Gastrocnemius medialis (tissue), 4 donors: ENCODE results near the gene ASTN2.

Source experiments
- POLR2A ChIP-seq, 2 donors: fragments of 450-650 bp; IDR thresholded peaks; one replicate each; pipeline ENCODE4 v1.6.1; 2017; ENCODE audit warnings: antibody characterized with exemption in 2 of 2, mild to moderate bottlenecking in 2 of 2, moderate library complexity in 2 of 2
- TF ChIP-seq, protein P1 (sequence below), 5 experiments: fragments of 450-650 bp in 3 of 5; fragments of 200-600 bp in 2 of 5; sonication (generic) in 2 of 5; IDR thresholded peaks in 4 of 5; conservative IDR thresholded peaks in 1 of 5; 1 replicate in 4 of 5; 2 replicates in 1 of 5; pipeline ENCODE4 v1.5.1; 2016 to 2019; ENCODE audit warnings: antibody characterized with exemption in 5 of 5, mild to moderate bottlenecking in 3 of 5, moderate library complexity in 3 of 5

DNA sequence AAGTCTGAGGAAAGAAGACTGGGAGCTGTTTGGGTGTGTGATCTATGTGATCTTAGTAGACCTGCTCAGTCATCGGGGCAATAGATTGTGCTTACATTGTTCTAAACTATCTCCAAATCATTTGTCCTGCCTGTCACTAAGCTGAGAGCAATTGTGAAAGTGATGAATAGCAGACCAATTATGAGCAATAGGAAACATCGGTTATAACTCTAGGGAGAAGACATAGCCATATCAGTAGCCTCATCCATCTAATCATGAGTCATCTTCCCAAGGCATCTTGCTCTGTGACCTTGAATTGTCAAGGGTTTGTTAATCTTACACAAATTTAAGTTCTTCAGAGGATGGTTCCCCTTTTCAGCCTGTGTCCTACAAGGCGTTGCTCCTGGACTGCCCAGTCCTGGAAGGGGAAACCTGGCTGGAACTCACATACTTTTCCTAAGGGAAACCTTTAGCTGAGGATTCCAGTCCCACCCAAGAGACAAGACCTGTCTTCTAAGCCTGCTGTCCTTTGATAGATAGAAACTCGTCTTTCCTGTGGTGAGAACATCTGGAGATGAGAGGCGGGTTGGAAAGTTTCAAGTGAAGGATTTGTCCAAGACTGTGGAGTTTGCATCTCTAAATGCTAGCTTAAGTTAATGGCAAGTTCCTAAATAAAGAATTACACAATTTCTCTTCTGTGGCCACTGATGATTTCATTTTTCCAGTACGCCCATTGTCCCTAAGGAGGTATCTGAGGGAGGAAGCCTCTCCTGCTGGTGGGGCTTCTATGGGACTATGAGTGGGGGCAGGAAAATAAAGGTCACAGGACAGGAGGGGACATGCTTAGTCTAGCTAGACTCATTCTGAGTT is 781.6 kb downstream of the ASTN2 start:
- TF ChIP-seq, protein P1, sequence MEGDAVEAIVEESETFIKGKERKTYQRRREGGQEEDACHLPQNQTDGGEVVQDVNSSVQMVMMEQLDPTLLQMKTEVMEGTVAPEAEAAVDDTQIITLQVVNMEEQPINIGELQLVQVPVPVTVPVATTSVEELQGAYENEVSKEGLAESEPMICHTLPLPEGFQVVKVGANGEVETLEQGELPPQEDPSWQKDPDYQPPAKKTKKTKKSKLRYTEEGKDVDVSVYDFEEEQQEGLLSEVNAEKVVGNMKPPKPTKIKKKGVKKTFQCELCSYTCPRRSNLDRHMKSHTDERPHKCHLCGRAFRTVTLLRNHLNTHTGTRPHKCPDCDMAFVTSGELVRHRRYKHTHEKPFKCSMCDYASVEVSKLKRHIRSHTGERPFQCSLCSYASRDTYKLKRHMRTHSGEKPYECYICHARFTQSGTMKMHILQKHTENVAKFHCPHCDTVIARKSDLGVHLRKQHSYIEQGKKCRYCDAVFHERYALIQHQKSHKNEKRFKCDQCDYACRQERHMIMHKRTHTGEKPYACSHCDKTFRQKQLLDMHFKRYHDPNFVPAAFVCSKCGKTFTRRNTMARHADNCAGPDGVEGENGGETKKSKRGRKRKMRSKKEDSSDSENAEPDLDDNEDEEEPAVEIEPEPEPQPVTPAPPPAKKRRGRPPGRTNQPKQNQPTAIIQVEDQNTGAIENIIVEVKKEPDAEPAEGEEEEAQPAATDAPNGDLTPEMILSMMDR (IDR thresholded peaks at IDR 0.05 in 4 of 5, conservative IDR thresholded peaks at IDR 0.05 in 1 of 5): no peak
- no peak for TF ChIP-seq POLR2A (IDR thresholded peaks at IDR 0.05)
